Breast epithelium (tissue), 4 donors: ENCODE measurements around the gene CDK5R2. TPM values are rescaled to one million over a fixed set of nuclear protein-coding genes. Genes with fewer than 3 reads are reported as not detected.

Source experiments
- DNase-seq, 2 donors: peaks; one replicate each; pipeline ENCODE4 v3.0.0-alpha.2; 2019; ENCODE audit warnings: low spot score in 2 of 2
- H3K27ac ChIP-seq, 2 donors: fragments of 200-600 bp; sonication (generic) in 1 of 2; one replicate each; pipeline ENCODE4 v1.5.1; 2016 to 2019; ENCODE audit warnings: mild to moderate bottlenecking in 1 of 2
- H3K27me3 ChIP-seq, 2 donors: fragments of 200-600 bp; sonication (generic) in 1 of 2; one replicate each; pipeline versions ENCODE4 v1.5.1 to v1.6.0; 2017 to 2019; ENCODE audit warnings: control low read depth in 1 of 2, mild to moderate bottlenecking in 1 of 2
- H3K36me3 ChIP-seq: fragments of 200-600 bp; one replicate; pipeline ENCODE4 v1.5.1; 2019
- H3K4me1 ChIP-seq, 2 donors: fragments of 200-600 bp; sonication (generic); one replicate each; pipeline ENCODE4 v1.5.1; 2016 to 2019; ENCODE audit warnings: control low read depth in 1 of 2
- H3K4me3 ChIP-seq, 3 donors: fragments of 200-600 bp; sonication (generic); 1 replicate in 2 of 3; 2 replicates in 1 of 3; pipeline ENCODE4 v1.5.1; 2016 to 2019; ENCODE audit warnings: mild to moderate bottlenecking in 3 of 3, moderate library complexity in 2 of 3
- H3K9me3 ChIP-seq, 2 donors: fragments of 200-600 bp; sonication (generic) in 1 of 2; one replicate each; pipeline ENCODE4 v1.5.1; 2016 to 2019; ENCODE audit warnings: control low read depth in 1 of 2
- CTCF ChIP-seq, 3 donors: fragments of 450-650 bp; IDR thresholded peaks; one replicate each; pipeline ENCODE4 v1.5.1; 2016 to 2017; ENCODE audit warnings: antibody characterized with exemption in 3 of 3, mild to moderate bottlenecking in 3 of 3, moderate library complexity in 3 of 3
- POLR2A ChIP-seq: fragments of 450-650 bp; IDR thresholded peaks from one replicate; pipeline ENCODE4 v1.6.1; 2016; ENCODE audit warnings: antibody characterized with exemption, mild to moderate bottlenecking, moderate library complexity
- POLR2AphosphoS5 ChIP-seq, 3 donors: sonication (generic); formaldehyde crosslinking; IDR thresholded peaks; one replicate each; pipeline ENCODE4 v1.6.1; 2017; ENCODE audit warnings: antibody characterized with exemption in 3 of 3
- intact Hi-C: fragments of 100-400 bp; cut with DNase I; formaldehyde crosslinking; loops from one replicate; pipeline ENCODE4 v1.15.1; 2023; ENCODE audit warnings: low total_unique reads
- total RNA-seq, 3 donors: library from RNA; depleted of rRNA; stranded (reverse); fragments of >200 nt; gene quantifications; one replicate each; pipeline ENCODE4 v1.1.0, GENCODE V29; 2016

The CDK5R2 gene
- total RNA-seq, 3 donors from 2014 or later: not detected

GRCh38 chr2:218988650-218989049, 29.2 kb downstream of the CDK5R2 start:
- intact Hi-C loops: no loop called here
- TF ChIP-seq CTCF (IDR thresholded peaks at IDR 0.05) (no peak), POLR2AphosphoS5 (IDR thresholded peaks at IDR 0.05) (no peak), POLR2A (no peak)
- no peaks in the 10 kb centered on the region for H3K36me3 ChIP-seq
- H3K27me3 ChIP-seq: peaks cover 11 to 99% of the 10 kb centered on the region in 2 donors
- no peaks in the 10 kb centered on the region for H3K9me3 ChIP-seq
- H3K4me3 ChIP-seq: no peak overlapping the region
- H3K4me1 ChIP-seq: peaks cover 0 to 10% of the 10 kb centered on the region in 2 donors
- no peak overlapping the region for H3K27ac ChIP-seq
- no peak for DNase-seq

GRCh38 chr2:218990052-218990451, 30.6 kb downstream of the CDK5R2 start:
- H3K27ac ChIP-seq: no peak overlapping the region
- DNase-seq: no peak
- H3K4me3 ChIP-seq: no peak overlapping the region
- H3K4me1 ChIP-seq: peaks cover 3 to 14% of the 10 kb centered on the region in 2 donors
- no peaks in the 10 kb centered on the region for H3K36me3 ChIP-seq
- no peaks in the 10 kb centered on the region for H3K9me3 ChIP-seq
- peaks cover 20 to 99% of the 10 kb centered on the region in 2 donors for H3K27me3 ChIP-seq
- intact Hi-C loops: no loop called here
- no peak for TF ChIP-seq POLR2A

GRCh38 chr2:218990612-218991011, 31.1 kb downstream of the CDK5R2 start:
- Histone ChIP-seq H3K4me1 (peaks cover 3 to 14% of the 10 kb centered on the region in 2 donors), H3K27ac (no peak overlapping the region), H3K9me3 (no peaks in the 10 kb centered on the region), H3K4me3 (no peak overlapping the region), H3K27me3 (peaks cover 20 to 99% of the 10 kb centered on the region in 2 donors), H3K36me3 (no peaks in the 10 kb centered on the region)
- no peak for TF ChIP-seq POLR2AphosphoS5 (IDR thresholded peaks at IDR 0.05)
- TF ChIP-seq CTCF (IDR thresholded peaks at IDR 0.05): no peak
- no peak for TF ChIP-seq POLR2A
- intact Hi-C loops: no loop called here
- no peak for DNase-seq

- DNase-seq: no peak
- intact Hi-C loops: no loop called here
- Histone ChIP-seq H3K4me1 (peaks cover 3 to 20% of the 10 kb centered on the region in 2 donors), H3K27ac (no peak overlapping the region), H3K9me3 (no peaks in the 10 kb centered on the region), H3K36me3 (no peaks in the 10 kb centered on the region), H3K4me3 (no peak overlapping the region), H3K27me3 (peaks cover 15 to 90% of the 10 kb centered on the region in 2 donors)
- TF ChIP-seq CTCF (IDR thresholded peaks at IDR 0.05) (no peak), POLR2AphosphoS5 (IDR thresholded peaks at IDR 0.05) (no peak), POLR2A (no peak)
These were observed 32.3 kb downstream of the CDK5R2 start for GRCh38 chr2:218991674-218992168.

- intact Hi-C loops: no loop called here
These were observed 32.7 kb downstream of the CDK5R2 start for GRCh38 chr2:218992196-218992595.

More at GRCh38 chr2:218992196-218992595, 32.7 kb downstream of the CDK5R2 start:
- H3K4me3 ChIP-seq: no peak overlapping the region
- peaks cover 3 to 20% of the 10 kb centered on the region in 2 donors for H3K4me1 ChIP-seq
- no peaks in the 10 kb centered on the region for H3K36me3 ChIP-seq
- no peak for TF ChIP-seq POLR2A
- no peak for TF ChIP-seq CTCF (IDR thresholded peaks at IDR 0.05)
- no peak for TF ChIP-seq POLR2AphosphoS5 (IDR thresholded peaks at IDR 0.05)
- H3K9me3 ChIP-seq: no peaks in the 10 kb centered on the region
- no peak overlapping the region for H3K27ac ChIP-seq
- DNase-seq: no peak
- H3K27me3 ChIP-seq: peaks cover 15 to 85% of the 10 kb centered on the region in 2 donors
